MM.1S (cell line): ENCODE data around the gene FGF21.

Source experiments
- CTCF ChIP-seq: fragments of 300-600 bp; sonication (generic); IDR thresholded peaks from 2 replicates; pipeline ENCODE4 v1.5.1; 2016; ENCODE audit warnings: antibody characterized with exemption, low read length, mixed read lengths
- EZH2 ChIP-seq: fragments of 300-600 bp; sonication (generic); optimal IDR thresholded peaks from 2 replicates; pipeline ENCODE3; 2017; ENCODE audit warnings: low read depth, mild to moderate bottlenecking, antibody characterized with exemption, low read length, mixed read lengths
- EZH2phosphoT487 ChIP-seq: fragments of 300-600 bp; sonication (generic); IDR thresholded peaks from 2 replicates; pipeline ENCODE4 v1.6.1; 2018; ENCODE audit warnings: antibody characterized with exemption, low read length

GRCh38 chr19:48770266-48770665 is 14.9 kb downstream of the FGF21 start:
- no peak for TF ChIP-seq CTCF
- no peak for TF ChIP-seq EZH2
- no peak for TF ChIP-seq EZH2phosphoT487
